GM23248 (cell line): Measurements from ENCODE around the gene ABCB11.

Experiments used
- EZH2 ChIP-seq: fragments of 200-600 bp; sonication (generic); IDR thresholded peaks from 2 replicates; pipeline ENCODE4 v1.6.1; 2018; ENCODE audit warnings: antibody characterized with exemption, mild to moderate bottlenecking; ENCODE audit not compliant: insufficient read depth, poor library complexity, severe bottlenecking
- EZH2phosphoT487 ChIP-seq: fragments of 200-600 bp; sonication (generic); IDR thresholded peaks from 2 replicates; pipeline ENCODE4 v1.6.1; 2018; ENCODE audit warnings: antibody characterized with exemption, moderate library complexity, mild to moderate bottlenecking, low read depth; ENCODE audit not compliant: insufficient read depth

DNA sequence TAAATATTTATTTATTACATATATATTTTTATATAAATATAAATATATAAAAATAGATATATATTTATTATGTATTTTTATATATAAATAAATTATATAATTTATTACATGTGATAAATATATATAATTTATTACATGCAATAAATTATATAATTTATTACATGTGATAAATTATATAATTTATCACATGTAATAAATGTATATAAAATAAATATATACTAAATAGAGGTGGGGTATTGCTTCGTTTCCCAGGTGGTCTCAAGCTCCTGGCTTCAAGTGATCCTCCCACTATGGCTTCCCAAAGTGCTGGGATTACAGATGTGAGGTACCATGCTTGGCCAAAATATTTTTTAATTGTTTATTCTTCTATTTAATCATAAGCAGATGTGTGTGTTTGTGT is 133.7 kb downstream of the ABCB11 start:
- no peak for TF ChIP-seq EZH2
- no peak for TF ChIP-seq EZH2phosphoT487
